T-helper 2 cell treated with Interferon-gamma antibody and Interleukin-4, amounts not matched to agents 100 ng/mL and 5 ng/mL, for 36 hours (primary cell): ENCODE data around the gene IRF3. TPM values are rescaled to one million over a fixed set of nuclear protein-coding genes. Genes with fewer than 3 reads are reported as not detected.

ENCODE experiments used
- intact Hi-C: fragments of 100-400 bp; cut with micrococcal nuclease; formaldehyde crosslinking; loops from one replicate; pipeline ENCODE4 v1.15.1; 2023
- total RNA-seq: library from RNA; stranded (reverse); gene quantifications from 2 replicates; pipeline ENCODE4 v1.2.3, GENCODE V29; 2022

IRF3 gene
- total RNA-seq, 1 donor from 2014 or later: 158 TPM

DNA sequence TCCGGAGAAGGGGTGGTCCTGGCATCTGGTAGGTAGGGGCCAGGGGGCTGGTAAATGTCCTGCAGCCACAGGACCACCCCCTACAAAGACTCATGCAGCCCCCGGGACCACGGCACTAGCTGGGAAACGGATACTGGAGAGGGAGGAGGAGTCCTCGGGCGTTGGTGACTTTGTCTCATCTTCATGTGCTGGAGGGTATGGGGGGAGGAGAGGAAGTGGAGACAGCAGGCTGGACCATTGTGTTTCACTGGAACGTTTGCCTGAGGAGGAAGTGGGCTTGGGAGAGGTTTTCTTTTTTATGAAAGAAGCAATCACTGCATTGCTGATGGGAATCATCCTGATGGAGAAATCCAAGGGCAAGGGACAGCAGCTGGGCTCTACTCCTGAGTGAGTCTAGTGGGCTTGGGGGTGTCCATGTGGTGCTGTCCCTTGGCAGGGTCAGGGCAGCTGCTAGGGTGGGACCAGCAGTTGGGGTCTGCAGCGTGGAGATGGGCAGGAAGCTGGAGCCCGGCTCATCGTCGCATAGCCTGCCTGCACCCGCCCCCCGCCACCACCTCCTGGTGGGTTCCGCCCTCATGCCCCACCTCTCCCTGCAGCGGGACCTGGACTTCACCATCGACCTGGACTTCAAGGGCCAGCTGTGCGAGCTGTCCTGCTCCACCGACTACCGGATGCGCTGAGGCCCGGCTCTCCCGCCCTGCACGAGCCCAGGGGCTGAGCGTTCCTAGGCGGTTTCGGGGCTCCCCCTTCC lies 22.1 kb upstream of the IRF3 start:
- intact Hi-C loops: no loop called here

DNA sequence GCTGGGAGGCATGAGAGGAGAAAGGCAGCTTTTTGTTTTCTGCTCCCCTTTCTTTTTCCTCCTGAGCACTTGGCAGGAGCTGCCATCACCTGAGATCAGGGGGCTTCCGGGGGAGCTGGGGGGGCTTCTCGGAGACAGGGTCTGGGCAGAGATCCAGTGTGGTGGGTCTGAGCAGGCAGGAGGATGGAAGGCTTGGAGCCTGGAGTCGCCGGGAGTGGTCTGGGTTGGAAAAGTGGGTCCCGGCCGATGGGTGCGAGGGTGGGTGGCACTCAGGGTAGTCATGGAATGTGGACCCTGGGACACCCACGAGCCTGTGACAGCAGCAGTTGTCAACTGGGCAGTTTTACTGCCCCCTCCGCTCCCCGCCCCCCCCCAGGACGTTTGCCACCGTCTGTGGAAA lies 21.5 kb upstream of the IRF3 start:
- intact Hi-C loops: no loop called here

- intact Hi-C loops: no loop called here
Measured at GRCh38 chr19:49686503-49687088, 20.9 kb upstream of the IRF3 start.

DNA sequence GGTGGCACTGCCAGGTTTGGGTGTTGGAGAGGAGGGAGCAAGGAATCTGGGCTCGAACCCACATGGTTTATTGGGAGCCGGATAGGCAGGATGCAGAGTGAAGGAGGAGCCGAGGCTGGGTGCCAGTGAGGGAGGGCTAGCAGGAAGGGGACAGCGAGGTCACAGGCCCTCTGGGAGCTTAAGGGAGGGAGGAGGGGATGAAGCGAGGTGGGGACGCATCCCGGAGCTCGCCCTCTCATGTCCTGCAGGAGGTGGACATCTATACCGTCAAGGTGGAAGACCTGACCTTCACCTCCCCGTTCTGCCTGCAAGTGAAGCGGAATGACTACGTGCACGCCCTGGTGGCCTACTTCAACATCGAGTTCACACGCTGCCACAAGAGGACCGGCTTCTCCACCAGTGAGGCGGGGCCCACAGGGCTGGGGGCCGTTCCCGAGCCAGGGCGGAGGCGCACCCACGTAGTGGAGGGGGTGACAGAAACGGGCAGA lies 20.2 kb upstream of the IRF3 start:
- intact Hi-C loops: no loop called here

DNA sequence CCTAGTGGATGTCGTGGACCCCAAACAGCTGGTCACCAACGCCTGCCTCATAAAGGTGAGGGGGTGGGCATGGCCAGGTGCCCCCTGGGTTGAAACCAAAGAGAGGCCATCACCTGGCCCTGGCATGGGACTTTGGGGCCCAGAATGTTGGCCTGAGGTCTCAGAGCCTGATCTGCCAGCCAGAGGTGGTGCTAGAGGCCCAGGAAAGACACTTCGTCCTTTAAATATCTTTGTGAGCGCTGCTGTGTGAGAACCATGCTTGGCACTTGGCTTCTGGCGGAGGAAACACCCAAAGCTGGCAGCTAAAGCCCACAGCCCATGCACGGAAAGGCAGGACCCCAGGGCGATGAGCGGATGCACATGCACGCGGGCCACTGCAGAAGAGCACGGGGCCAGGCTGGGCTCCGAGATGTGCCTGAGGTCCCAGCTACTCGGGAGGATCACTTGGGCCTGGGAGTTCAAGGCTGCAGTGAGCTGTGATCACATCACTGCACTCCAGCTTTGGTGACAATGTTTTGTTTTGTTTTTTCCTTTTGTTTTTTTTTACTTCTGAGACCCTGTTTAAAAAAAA lies 19.4 kb upstream of the IRF3 start:
- intact Hi-C loops: no loop called here

GRCh38 chr19:49684251-49684982 lies 18.8 kb upstream of the IRF3 start:
- intact Hi-C loops: no loop called here

GRCh38 chr19:49683814-49684250 lies 18.2 kb upstream of the IRF3 start:
- intact Hi-C loops: no loop called here

DNA sequence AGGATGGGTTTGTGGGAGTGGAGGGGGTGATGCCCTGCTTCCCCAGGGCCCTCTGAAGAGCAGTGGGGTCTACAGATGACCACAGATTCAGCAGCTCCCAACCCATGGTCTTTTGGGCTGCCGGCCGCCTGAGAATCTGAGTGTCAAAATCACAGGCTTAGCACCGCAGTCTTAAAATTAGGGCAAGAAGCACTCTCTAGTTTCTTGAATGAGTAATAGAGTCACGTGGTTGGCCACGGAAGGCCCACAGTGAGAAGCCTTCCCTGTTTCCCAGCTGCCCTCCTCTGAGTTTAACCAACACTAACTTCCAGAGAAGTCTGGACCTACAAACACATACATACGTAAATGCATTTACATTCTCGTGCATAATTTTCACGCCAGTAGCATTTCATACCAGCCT lies 16.6 kb upstream of the IRF3 start:
- intact Hi-C loops: no loop called here

DNA sequence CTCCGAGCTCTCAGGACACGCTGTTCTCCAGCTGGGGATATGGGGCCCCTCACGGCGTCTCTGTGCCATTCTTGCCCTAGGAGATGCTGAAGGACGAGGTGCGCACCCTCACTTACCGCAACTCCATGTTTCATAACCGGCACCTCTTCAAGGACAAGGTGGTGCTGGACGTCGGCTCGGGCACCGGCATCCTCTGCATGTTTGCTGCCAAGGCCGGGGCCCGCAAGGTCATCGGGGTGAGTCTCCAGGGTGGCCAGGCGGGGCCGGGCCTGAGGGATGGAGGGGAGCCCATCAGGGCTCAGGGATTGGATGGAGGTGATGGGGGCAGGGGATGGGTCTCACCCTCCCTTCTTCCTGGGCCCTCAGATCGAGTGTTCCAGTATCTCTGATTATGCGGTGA lies 16.2 kb upstream of the IRF3 start:
- intact Hi-C loops: no loop called here

GRCh38 chr19:49680421-49681351 lies 15.0 kb upstream of the IRF3 start:
- intact Hi-C loops: no loop called here

GRCh38 chr19:49679771-49680413 lies 14.2 kb upstream of the IRF3 start:
- intact Hi-C loops: no loop called here

GRCh38 chr19:49678985-49679770 lies 13.5 kb upstream of the IRF3 start:
- intact Hi-C loops: no loop called here

- intact Hi-C loops: loop anchor here (2.0 kb wide), 2 partner anchors 89 to 181 kb away; partner anchors contain the start of genes AP2A1 and RPS11
Measured at GRCh38 chr19:49677901-49678674, 12.4 kb upstream of the IRF3 start.

DNA sequence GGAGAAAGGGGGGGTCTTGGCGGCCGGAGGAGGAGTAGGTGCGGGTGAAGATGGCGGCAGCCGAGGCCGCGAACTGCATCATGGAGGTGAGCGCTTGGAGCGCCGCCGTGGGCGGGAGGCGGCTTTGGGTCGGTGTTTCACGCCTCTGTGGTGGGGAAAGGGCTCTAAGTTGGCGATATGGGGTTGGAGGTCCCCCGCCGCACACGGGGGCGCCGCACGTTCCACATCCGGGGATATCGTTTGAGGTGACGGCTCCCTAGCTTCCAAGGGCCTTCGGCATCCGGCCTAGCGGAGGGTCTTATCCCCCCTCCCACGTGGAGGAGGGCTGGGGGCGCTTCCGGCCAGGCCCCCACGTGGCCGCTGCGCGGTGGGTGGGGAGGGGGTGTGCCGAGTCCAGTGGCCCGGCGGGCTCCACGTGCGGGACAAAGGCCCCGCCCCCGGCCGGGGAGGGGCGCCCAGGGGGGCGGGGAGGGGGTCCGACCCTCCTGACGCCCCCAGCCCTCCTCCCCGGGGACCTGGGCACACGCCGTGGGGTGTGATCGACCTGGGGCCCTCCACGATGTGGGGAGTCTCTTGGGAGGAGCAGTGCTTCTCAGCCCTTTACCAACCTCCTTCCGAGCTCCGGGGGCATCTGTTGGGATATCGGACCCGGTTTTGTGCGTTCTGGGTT lies 11.7 kb upstream of the IRF3 start, which contains the start of gene PRMT1:
Gene PRMT1, plus strand, starts transcription at position 41 of the 670 bp plus-strand sequence. Its CDS starts 10 bp downstream, at position 51.
- intact Hi-C loops: loop anchor here (2.0 kb wide), 2 partner anchors 89 to 181 kb away; partner anchors contain the start of genes AP2A1 and RPS11

DNA sequence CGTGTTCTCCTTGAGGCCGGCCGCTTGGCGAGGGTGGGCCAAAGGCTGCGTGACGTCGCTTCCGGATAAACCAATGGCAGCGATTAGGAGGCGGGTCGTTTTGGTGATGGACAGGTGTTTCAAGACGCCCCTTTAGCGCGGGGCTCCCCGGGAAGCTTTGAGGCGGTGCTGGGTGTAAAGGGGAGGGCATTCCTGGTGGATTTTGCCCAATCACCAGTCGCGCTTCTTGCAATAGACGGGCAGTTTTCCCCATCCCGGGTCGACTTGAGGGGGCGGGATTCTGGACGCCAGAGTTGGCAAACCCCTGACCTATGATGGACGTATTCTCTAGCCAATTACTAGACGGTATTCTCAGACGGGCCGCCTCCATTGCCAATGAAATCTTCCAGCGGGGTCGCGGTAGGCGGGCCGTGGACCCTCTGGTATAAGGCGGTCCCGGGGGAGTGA lies 11.2 kb upstream of the IRF3 start:
- intact Hi-C loops: loop anchor here (1.0 to 2.0 kb wide), 7 partner anchors 12 to 224 kb away; partner anchors contain the start of genes AKT1S1, ALDH16A1, AP2A1 and BCL2L12

DNA sequence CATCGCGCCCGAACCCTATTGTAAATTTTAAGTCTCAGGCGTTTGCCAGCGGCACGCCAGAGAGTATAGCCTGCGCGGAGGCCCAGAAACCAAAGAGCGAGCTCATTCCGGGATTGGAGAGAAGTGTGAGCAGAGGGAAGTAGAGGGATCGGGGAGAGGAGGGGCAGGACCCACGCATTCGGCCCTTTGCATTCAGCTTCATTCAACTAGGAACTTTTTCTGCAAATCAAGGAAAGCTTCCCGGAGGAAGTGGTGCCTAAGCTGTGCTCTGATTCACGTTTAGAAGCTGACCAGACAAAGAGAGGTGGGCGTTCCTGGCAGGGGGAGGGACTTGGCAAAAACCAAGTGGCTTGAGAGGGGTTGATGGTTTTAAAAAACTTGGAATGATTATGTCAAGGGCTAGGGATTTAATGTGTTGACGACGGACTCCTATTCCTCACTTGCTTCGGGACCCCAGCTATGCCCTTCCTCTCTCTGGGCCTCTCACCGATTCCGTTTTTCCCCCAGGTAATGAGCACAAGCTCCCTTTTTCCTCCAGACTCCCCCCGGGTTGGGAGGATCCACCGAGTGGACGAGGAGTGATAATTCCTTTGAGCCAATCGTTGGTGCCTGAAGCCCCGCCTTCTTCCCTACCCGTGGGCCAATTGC lies 10.6 kb upstream of the IRF3 start:
- intact Hi-C loops: loop anchor here (1.0 to 2.0 kb wide), 7 partner anchors 11 to 223 kb away; partner anchors contain the start of genes AKT1S1, ALDH16A1, AP2A1 and BCL2L12
